ENCODE data around the gene FMN1. TPM values are rescaled to one million over a fixed set of nuclear protein-coding genes. Genes with fewer than 3 reads are reported as not detected.

FMN1 gene
- total and polyA plus RNA-seq, 2 donors from 2014 or later, result 0.71 to 44.8 TPM

DNA sequence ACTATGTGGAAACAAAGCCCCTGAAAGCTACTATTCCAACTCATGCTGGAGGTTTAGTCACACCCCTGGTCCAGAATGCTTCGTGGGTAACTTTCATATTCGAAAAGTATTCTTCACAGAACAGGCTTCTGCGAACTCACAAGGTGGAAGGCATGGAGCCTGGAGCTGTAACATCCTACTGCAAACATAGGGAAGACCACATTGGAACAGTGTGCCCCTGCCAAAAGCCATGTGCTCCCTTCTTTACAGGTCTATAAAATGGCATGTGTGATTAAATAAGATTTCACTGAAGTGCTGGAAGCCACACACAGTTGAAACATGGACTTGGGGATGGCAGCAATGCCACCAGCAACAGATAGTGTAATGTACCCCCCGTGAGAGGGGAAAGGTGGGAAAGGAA is 370.8 kb downstream of the FMN1 start:
- FAIRE-seq, result no peak
- TF ChIP-seq, protein P1, sequence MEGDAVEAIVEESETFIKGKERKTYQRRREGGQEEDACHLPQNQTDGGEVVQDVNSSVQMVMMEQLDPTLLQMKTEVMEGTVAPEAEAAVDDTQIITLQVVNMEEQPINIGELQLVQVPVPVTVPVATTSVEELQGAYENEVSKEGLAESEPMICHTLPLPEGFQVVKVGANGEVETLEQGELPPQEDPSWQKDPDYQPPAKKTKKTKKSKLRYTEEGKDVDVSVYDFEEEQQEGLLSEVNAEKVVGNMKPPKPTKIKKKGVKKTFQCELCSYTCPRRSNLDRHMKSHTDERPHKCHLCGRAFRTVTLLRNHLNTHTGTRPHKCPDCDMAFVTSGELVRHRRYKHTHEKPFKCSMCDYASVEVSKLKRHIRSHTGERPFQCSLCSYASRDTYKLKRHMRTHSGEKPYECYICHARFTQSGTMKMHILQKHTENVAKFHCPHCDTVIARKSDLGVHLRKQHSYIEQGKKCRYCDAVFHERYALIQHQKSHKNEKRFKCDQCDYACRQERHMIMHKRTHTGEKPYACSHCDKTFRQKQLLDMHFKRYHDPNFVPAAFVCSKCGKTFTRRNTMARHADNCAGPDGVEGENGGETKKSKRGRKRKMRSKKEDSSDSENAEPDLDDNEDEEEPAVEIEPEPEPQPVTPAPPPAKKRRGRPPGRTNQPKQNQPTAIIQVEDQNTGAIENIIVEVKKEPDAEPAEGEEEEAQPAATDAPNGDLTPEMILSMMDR (IDR thresholded peaks at IDR 0.05; ENCODE audit: borderline replicate concordance, extremely low read depth, insufficient read depth), result no peak

DNA sequence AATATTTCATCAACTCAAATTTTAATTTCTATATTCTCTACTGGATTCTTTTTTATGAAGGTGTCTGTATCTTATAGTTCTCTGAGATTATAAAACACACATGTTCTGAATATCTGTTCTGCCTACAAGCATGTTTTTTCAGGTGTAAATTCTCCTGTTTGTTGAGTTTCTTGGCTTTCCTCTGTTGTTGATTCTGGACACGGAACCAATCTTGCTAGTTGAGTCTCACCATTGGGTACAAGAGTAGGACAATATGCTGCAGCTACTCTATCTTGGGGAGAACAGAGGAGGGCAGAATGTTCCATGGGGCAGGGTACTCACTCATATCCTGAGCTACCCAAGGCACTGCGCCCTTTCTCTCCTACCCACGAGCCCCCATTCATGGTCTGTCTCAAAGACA is 371.8 kb downstream of the FMN1 start:
- TF ChIP-seq, protein P1 (IDR thresholded peaks at IDR 0.05; ENCODE audit: borderline replicate concordance, extremely low read depth, insufficient read depth), result no peak
- DNase-seq (no peak), FAIRE-seq (no peak)
- no peaks in the 10 kb centered on the region for H3K36me3 ChIP-seq (ENCODE audit: control insufficient read depth in 2 of 3, insufficient read depth in 3 of 3, low read length in 3 of 3)
- H3K27me3 ChIP-seq (ENCODE audit: control insufficient read depth, insufficient read depth, low read length), result no peaks in the 10 kb centered on the region
- no peaks in the 10 kb centered on the region for H3K9me3 ChIP-seq (ENCODE audit: control insufficient read depth in 2 of 3, insufficient read depth in 1 of 3, low read length in 3 of 3)
- intact Hi-C loops (cut with DNase I), result no loop called here
- H3K27ac ChIP-seq (ENCODE audit: low read depth in 2 of 2, low read length in 2 of 2), result no peak overlapping the region
- no peaks in the 10 kb centered on the region for H3K4me1 ChIP-seq (ENCODE audit: control insufficient read depth in 2 of 3, insufficient read depth in 2 of 3, low read depth in 1 of 3, low read length in 3 of 3)
- no peak overlapping the region for H3K9ac ChIP-seq (ENCODE audit: low read length in 3 of 3)
- H3K4me3 ChIP-seq (ENCODE audit: low read length in 3 of 3), result no peak overlapping the region

More for the DNA sequence above, 370.8 kb downstream of the FMN1 start:
- H3K27me3 ChIP-seq (ENCODE audit: control insufficient read depth, insufficient read depth, low read length), result no peaks in the 10 kb centered on the region
- intact Hi-C loops (cut with DNase I), result no loop called here
- no peaks in the 10 kb centered on the region for H3K4me1 ChIP-seq (ENCODE audit: control insufficient read depth in 2 of 3, insufficient read depth in 2 of 3, low read depth in 1 of 3, low read length in 3 of 3)
- H3K9ac ChIP-seq (ENCODE audit: low read length in 3 of 3), result no peak overlapping the region
- DNase-seq, result no peak
- no peaks in the 10 kb centered on the region for H3K36me3 ChIP-seq (ENCODE audit: control insufficient read depth in 2 of 3, insufficient read depth in 3 of 3, low read length in 3 of 3)
- no peak overlapping the region for H3K4me3 ChIP-seq (ENCODE audit: low read length in 3 of 3)
- H3K27ac ChIP-seq (ENCODE audit: low read depth in 2 of 2, low read length in 2 of 2), result no peak overlapping the region
- H3K9me3 ChIP-seq (ENCODE audit: control insufficient read depth in 2 of 3, insufficient read depth in 1 of 3, low read length in 3 of 3), result no peaks in the 10 kb centered on the region

DNA sequence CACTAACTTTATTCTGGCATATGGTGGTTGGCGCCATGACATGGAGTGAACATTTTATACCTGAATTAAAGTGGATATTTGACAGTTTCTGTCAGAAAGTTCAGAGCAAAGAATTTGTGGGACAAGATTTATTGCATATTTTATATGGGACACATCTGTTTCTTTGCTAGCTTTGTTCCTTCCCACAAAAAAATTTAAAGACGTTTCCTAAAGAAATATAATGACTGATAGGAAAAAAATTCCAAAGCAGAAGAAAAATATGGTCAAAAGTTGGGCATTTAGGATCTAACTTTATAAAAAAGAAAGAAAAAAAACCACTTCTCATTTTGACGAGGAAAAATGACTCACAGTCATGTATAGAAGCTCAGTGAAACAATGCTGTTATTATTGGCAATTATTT is 375.1 kb downstream of the FMN1 start:
- no peak for FAIRE-seq
- H3K9ac ChIP-seq (ENCODE audit: low read length in 3 of 3), result no peak overlapping the region
- TF ChIP-seq, protein P1 (IDR thresholded peaks at IDR 0.05; ENCODE audit: borderline replicate concordance, extremely low read depth, insufficient read depth), result no peak

More for the DNA sequence above, 375.1 kb downstream of the FMN1 start:
- Histone ChIP-seq H3K4me3 (ENCODE audit: low read length in 3 of 3) (no peak overlapping the region), H3K27ac (ENCODE audit: low read depth in 2 of 2, low read length in 2 of 2) (no peak overlapping the region), H3K9me3 (ENCODE audit: control insufficient read depth in 2 of 3, insufficient read depth in 1 of 3, low read length in 3 of 3) (no peaks in the 10 kb centered on the region), H3K36me3 (ENCODE audit: control insufficient read depth in 2 of 3, insufficient read depth in 3 of 3, low read length in 3 of 3) (no peaks in the 10 kb centered on the region), H3K4me1 (ENCODE audit: control insufficient read depth in 2 of 3, insufficient read depth in 2 of 3, low read depth in 1 of 3, low read length in 3 of 3) (no peaks in the 10 kb centered on the region), H3K27me3 (ENCODE audit: control insufficient read depth, insufficient read depth, low read length) (no peaks in the 10 kb centered on the region)
- no peak for DNase-seq
- intact Hi-C loops (cut with DNase I), result no loop called here
